ENCODE data around the gene ASCL3. TPM values are rescaled to one million over a fixed set of nuclear protein-coding genes. Genes with fewer than 3 reads are reported as not detected.

Gene ASCL3
- total and polyA plus RNA-seq, 2 donors (not counting 1 experiment from before 2014, with no cell fraction given), result not detected

DNA sequence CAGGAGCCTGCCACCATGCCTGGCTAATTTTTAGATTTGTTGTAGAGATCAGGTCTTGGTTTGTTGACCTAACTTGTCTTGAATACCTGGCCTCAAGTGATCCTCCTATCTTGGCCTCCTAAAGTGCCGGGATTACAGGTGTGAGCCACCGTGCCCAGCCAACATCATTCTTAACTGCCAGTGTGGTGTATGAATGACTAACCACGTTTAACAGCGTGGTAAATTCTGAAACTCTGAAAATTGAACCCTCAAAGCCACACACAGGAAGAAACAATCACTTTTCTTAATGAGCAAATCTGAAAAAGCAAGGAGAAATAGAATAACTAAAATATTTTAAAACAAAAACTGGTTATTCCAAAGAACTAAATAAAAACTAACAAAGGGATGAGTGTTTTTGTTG is 14.0 kb upstream of the ASCL3 start:
- H3K4me2 ChIP-seq (ENCODE audit: extremely low read depth, insufficient read depth, low read length), result no peak overlapping the region
- no peak for DNase-seq (ENCODE audit: low read depth in 2 of 2)
- H3K4me3 ChIP-seq (replicated peaks in 1 of 4; ENCODE audit: control extremely low read depth in 1 of 4, insufficient read depth in 1 of 4, low read depth in 3 of 4, low read length in 4 of 4), result no peak overlapping the region
- no peaks in the 10 kb centered on the region for H3K27me3 ChIP-seq (ENCODE audit: control insufficient read depth, insufficient read depth, low read length)
- H3K27ac ChIP-seq (ENCODE audit: insufficient read depth, low read length), result no peak overlapping the region
- no peaks in the 10 kb centered on the region for H4K20me1 ChIP-seq (ENCODE audit: control insufficient read depth, extremely low read depth, insufficient read depth, low read length)
- no peak overlapping the region for H3K9ac ChIP-seq (ENCODE audit: insufficient read depth, low read length)
- TF ChIP-seq EZH2 (IDR thresholded peaks at IDR 0.05; ENCODE audit: low read length, missing control alignments), result no peak
- TF ChIP-seq, protein P1, sequence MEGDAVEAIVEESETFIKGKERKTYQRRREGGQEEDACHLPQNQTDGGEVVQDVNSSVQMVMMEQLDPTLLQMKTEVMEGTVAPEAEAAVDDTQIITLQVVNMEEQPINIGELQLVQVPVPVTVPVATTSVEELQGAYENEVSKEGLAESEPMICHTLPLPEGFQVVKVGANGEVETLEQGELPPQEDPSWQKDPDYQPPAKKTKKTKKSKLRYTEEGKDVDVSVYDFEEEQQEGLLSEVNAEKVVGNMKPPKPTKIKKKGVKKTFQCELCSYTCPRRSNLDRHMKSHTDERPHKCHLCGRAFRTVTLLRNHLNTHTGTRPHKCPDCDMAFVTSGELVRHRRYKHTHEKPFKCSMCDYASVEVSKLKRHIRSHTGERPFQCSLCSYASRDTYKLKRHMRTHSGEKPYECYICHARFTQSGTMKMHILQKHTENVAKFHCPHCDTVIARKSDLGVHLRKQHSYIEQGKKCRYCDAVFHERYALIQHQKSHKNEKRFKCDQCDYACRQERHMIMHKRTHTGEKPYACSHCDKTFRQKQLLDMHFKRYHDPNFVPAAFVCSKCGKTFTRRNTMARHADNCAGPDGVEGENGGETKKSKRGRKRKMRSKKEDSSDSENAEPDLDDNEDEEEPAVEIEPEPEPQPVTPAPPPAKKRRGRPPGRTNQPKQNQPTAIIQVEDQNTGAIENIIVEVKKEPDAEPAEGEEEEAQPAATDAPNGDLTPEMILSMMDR (conservative IDR thresholded peaks at IDR 0.05 in 1 of 2, IDR thresholded peaks at IDR 0.05 in 1 of 2; ENCODE audit: low read depth in 1 of 2, low read length in 2 of 2), result no peak
- H3K9me3 ChIP-seq (ENCODE audit: control insufficient read depth, insufficient read depth, low read depth, low read length), result no peaks in the 10 kb centered on the region
- H3K79me2 ChIP-seq (ENCODE audit: control insufficient read depth, insufficient read depth, low read length), result peaks cover 19% of the 10 kb centered on the region
- no peaks in the 10 kb centered on the region for H3K36me3 ChIP-seq (ENCODE audit: control insufficient read depth, insufficient read depth, low read length)
- H2AFZ ChIP-seq (ENCODE audit: low read length), result no peak overlapping the region
- H3K4me1 ChIP-seq (ENCODE audit: control insufficient read depth, extremely low read depth, insufficient read depth, low read length), result peaks cover 3% of the 10 kb centered on the region

DNA sequence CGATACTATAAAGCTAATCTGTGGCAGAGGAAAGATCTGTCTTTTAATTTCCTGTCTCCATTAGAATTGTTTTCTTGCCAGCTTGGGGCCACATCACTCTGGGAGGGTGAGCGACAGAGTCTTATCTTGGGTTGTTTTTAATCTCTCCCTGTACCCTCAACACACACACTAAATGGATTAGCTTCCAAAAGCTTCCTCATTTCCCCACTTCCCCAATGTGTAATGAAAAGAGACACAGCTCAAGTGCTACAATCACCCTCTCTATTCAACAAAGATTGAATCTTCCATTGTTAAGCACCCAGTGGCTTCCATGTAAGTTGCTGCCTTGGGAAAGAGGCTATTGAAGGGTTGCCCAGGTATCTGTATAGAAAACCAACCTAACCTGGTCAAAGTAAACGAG is 6.1 kb upstream of the ASCL3 start:
- Histone ChIP-seq H3K4me2 (ENCODE audit: extremely low read depth, insufficient read depth, low read length) (no peak overlapping the region), H3K27ac (ENCODE audit: insufficient read depth, low read length) (no peak overlapping the region), H3K4me3 (replicated peaks in 1 of 4; ENCODE audit: control extremely low read depth in 1 of 4, insufficient read depth in 1 of 4, low read depth in 3 of 4, low read length in 4 of 4) (no peak overlapping the region), H3K79me2 (ENCODE audit: control insufficient read depth, insufficient read depth, low read length) (no peaks in the 10 kb centered on the region), H3K9me3 (ENCODE audit: control insufficient read depth, insufficient read depth, low read depth, low read length) (no peaks in the 10 kb centered on the region), H2AFZ (ENCODE audit: low read length) (no peak overlapping the region), H3K36me3 (ENCODE audit: control insufficient read depth, insufficient read depth, low read length) (peaks cover 3% of the 10 kb centered on the region), H3K27me3 (ENCODE audit: control insufficient read depth, insufficient read depth, low read length) (no peaks in the 10 kb centered on the region), H3K4me1 (ENCODE audit: control insufficient read depth, extremely low read depth, insufficient read depth, low read length) (no peaks in the 10 kb centered on the region), H4K20me1 (ENCODE audit: control insufficient read depth, extremely low read depth, insufficient read depth, low read length) (no peaks in the 10 kb centered on the region), H3K9ac (ENCODE audit: insufficient read depth, low read length) (no peak overlapping the region)
- DNase-seq (ENCODE audit: low read depth in 2 of 2), result no peak
- TF ChIP-seq, protein P1 (conservative IDR thresholded peaks at IDR 0.05 in 1 of 2, IDR thresholded peaks at IDR 0.05 in 1 of 2; ENCODE audit: low read depth in 1 of 2, low read length in 2 of 2), result no peak
- TF ChIP-seq EZH2 (IDR thresholded peaks at IDR 0.05; ENCODE audit: low read length, missing control alignments), result no peak

DNA sequence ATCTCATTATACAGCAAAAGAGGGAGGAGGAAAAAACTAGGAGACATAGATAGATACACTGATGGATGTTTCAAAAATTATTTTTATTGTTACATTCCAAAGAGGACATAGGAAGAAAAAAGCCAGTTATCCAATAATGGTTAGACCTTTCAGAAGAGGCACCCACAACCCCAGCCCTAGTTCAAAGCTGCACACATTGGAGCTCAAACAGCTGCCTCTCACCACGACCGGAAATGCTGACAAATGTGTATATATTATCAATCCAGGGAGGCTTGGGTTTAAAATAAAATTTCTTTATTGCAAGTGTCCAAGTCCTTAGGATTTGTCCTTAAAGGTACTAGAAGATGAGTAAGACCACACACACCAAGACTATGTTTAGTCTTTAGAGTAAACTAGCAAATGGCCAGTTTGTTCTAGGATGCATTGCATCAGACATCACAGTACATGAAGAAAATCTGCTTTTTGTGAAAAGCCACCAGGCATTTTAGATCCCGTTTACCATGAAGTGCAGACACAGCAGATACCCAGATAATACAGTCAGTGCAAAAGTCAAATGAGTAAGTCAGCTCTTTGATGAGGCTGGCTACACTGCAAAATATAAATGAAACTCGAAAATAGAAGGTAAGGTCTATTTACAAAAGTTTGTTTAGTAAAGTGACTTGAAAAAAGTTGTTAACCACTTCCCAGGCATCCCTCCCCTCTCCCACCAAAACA is 4.6 kb upstream of the ASCL3 start:
- H3K36me3 ChIP-seq (ENCODE audit: control insufficient read depth, insufficient read depth, low read length), result peaks cover 3% of the 10 kb centered on the region
- H3K4me1 ChIP-seq (ENCODE audit: control insufficient read depth, extremely low read depth, insufficient read depth, low read length), result no peaks in the 10 kb centered on the region
- no peak overlapping the region for H3K4me2 ChIP-seq (ENCODE audit: extremely low read depth, insufficient read depth, low read length)
- H3K27ac ChIP-seq (ENCODE audit: insufficient read depth, low read length), result no peak overlapping the region
- no peak overlapping the region for H3K4me3 ChIP-seq (replicated peaks in 1 of 4; ENCODE audit: control extremely low read depth in 1 of 4, insufficient read depth in 1 of 4, low read depth in 3 of 4, low read length in 4 of 4)
- H3K9me3 ChIP-seq (ENCODE audit: control insufficient read depth, insufficient read depth, low read depth, low read length), result no peaks in the 10 kb centered on the region
- no peak overlapping the region for H2AFZ ChIP-seq (ENCODE audit: low read length)
- H3K79me2 ChIP-seq (ENCODE audit: control insufficient read depth, insufficient read depth, low read length), result no peaks in the 10 kb centered on the region
- H3K9ac ChIP-seq (ENCODE audit: insufficient read depth, low read length), result no peak overlapping the region
- no peak for TF ChIP-seq EZH2 (IDR thresholded peaks at IDR 0.05; ENCODE audit: low read length, missing control alignments)
- TF ChIP-seq, protein P1 (conservative IDR thresholded peaks at IDR 0.05 in 1 of 2, IDR thresholded peaks at IDR 0.05 in 1 of 2; ENCODE audit: low read depth in 1 of 2, low read length in 2 of 2), result no peak
- H3K27me3 ChIP-seq (ENCODE audit: control insufficient read depth, insufficient read depth, low read length), result no peaks in the 10 kb centered on the region
- no peaks in the 10 kb centered on the region for H4K20me1 ChIP-seq (ENCODE audit: control insufficient read depth, extremely low read depth, insufficient read depth, low read length)
- peak in 1 of 2 donors; percentile 20 for DNase-seq (ENCODE audit: low read depth in 2 of 2)

All from fibroblast of lung (primary cell).